Measurements from ENCODE around the gene GDI1.
A peak's percentile ranks its signal among the peaks of the same experiment; 100 is the strongest.

The GDI1 gene

GRCh38 chrX:154481911-154482601 lies 45.1 kb downstream of the GDI1 start:
- no peak overlapping the region for H3K4me3 Mint-ChIP-seq
- no peaks in the 10 kb centered on the region for H3K27me3 Mint-ChIP-seq
- intact Hi-C loops (cut with micrococcal nuclease), result no loop called here
- H3K4me1 Mint-ChIP-seq (ENCODE audit: low read depth), result peaks cover 20% of the 10 kb centered on the region
- peak overlapping the region; percentile 3 for H3K27ac Mint-ChIP-seq
- no peaks in the 10 kb centered on the region for H3K9me3 Mint-ChIP-seq
- H3K36me3 Mint-ChIP-seq (ENCODE audit: low read depth), result peaks cover 27% of the 10 kb centered on the region

GRCh38 chrX:154482786-154483185 lies 45.8 kb downstream of the GDI1 start:
- H3K4me1 Mint-ChIP-seq (ENCODE audit: low read depth), result peaks cover 22% of the 10 kb centered on the region
- intact Hi-C loops (cut with micrococcal nuclease), result no loop called here
- peak overlapping the region; percentile 3 for H3K27ac Mint-ChIP-seq
- H3K4me3 Mint-ChIP-seq, result no peak overlapping the region
- H3K9me3 Mint-ChIP-seq, result no peaks in the 10 kb centered on the region
- peaks cover 1% of the 10 kb centered on the region for H3K27me3 Mint-ChIP-seq
- peaks cover 31% of the 10 kb centered on the region for H3K36me3 Mint-ChIP-seq (ENCODE audit: low read depth)

- no peak overlapping the region for H3K4me3 Mint-ChIP-seq
- peaks cover 28% of the 10 kb centered on the region for H3K4me1 Mint-ChIP-seq (ENCODE audit: low read depth)
- intact Hi-C loops (cut with micrococcal nuclease), result no loop called here
- peaks cover 1% of the 10 kb centered on the region for H3K27me3 Mint-ChIP-seq
- peaks cover 37% of the 10 kb centered on the region for H3K36me3 Mint-ChIP-seq (ENCODE audit: low read depth)
- no peaks in the 10 kb centered on the region for H3K9me3 Mint-ChIP-seq
- H3K27ac Mint-ChIP-seq, result no peak overlapping the region
Measured at GRCh38 chrX:154483325-154483724, 46.4 kb downstream of the GDI1 start.

GRCh38 chrX:154484255-154485149 lies 47.5 kb downstream of the GDI1 start:
- Mint-ChIP-seq H3K4me3 (peak overlapping the region; percentile 51), H3K4me1 (ENCODE audit: low read depth) (peaks cover 34% of the 10 kb centered on the region), H3K27me3 (peaks cover 1% of the 10 kb centered on the region), H3K9me3 (no peaks in the 10 kb centered on the region), H3K36me3 (ENCODE audit: low read depth) (peaks cover 42% of the 10 kb centered on the region), H3K27ac (peak overlapping the region; percentile 79)
- intact Hi-C loops (cut with micrococcal nuclease), result no loop called here

- H3K27ac Mint-ChIP-seq, result peak overlapping the region; percentile 79
- peaks cover 42% of the 10 kb centered on the region for H3K36me3 Mint-ChIP-seq (ENCODE audit: low read depth)
- peaks cover 37% of the 10 kb centered on the region for H3K4me1 Mint-ChIP-seq (ENCODE audit: low read depth)
- no peaks in the 10 kb centered on the region for H3K9me3 Mint-ChIP-seq
- peak overlapping the region; percentile 67 for H3K4me3 Mint-ChIP-seq
- H3K27me3 Mint-ChIP-seq, result peaks cover 1% of the 10 kb centered on the region
- intact Hi-C loops (cut with micrococcal nuclease), result no loop called here
Measured at GRCh38 chrX:154485150-154486051, 48.4 kb downstream of the GDI1 start.

- no peaks in the 10 kb centered on the region for H3K9me3 Mint-ChIP-seq
- peak overlapping the region; percentile 67 for H3K4me3 Mint-ChIP-seq
- H3K27me3 Mint-ChIP-seq, result peaks cover 1% of the 10 kb centered on the region
- peaks cover 37% of the 10 kb centered on the region for H3K4me1 Mint-ChIP-seq (ENCODE audit: low read depth)
- peaks cover 47% of the 10 kb centered on the region for H3K36me3 Mint-ChIP-seq (ENCODE audit: low read depth)
- H3K27ac Mint-ChIP-seq, result peak overlapping the region; percentile 79
- intact Hi-C loops (cut with micrococcal nuclease), result no loop called here
Measured at GRCh38 chrX:154486052-154486395, 49.1 kb downstream of the GDI1 start.

GRCh38 chrX:154486396-154487207 lies 49.6 kb downstream of the GDI1 start, which contains the start of gene UBL4A:
UBL4A (minus strand) TSS chrX:154486615; CDS start chrX:154486584, 31 bp downstream.
- Mint-ChIP-seq H3K4me3 (peak within 1 kb of the TSS; percentile 75), H3K27ac (peak within 1 kb of the TSS; percentile 79), H3K9me3 (no peaks in the 10 kb centered on the region), H3K36me3 (ENCODE audit: low read depth) (peaks cover 47% of the 10 kb centered on the region), H3K27me3 (peaks cover 1% of the 10 kb centered on the region), H3K4me1 (ENCODE audit: low read depth) (peaks cover 43% of the 10 kb centered on the region)
- intact Hi-C loops (cut with micrococcal nuclease), result no loop called here

- no peak overlapping the region for H3K4me3 Mint-ChIP-seq
- peaks cover 47% of the 10 kb centered on the region for H3K36me3 Mint-ChIP-seq (ENCODE audit: low read depth)
- intact Hi-C loops (cut with micrococcal nuclease), result no loop called here
- H3K27me3 Mint-ChIP-seq, result peaks cover 1% of the 10 kb centered on the region
- no peak overlapping the region for H3K27ac Mint-ChIP-seq
- H3K9me3 Mint-ChIP-seq, result no peaks in the 10 kb centered on the region
- H3K4me1 Mint-ChIP-seq (ENCODE audit: low read depth), result peaks cover 38% of the 10 kb centered on the region
Measured at GRCh38 chrX:154487518-154488290, 50.8 kb downstream of the GDI1 start.

- H3K27ac Mint-ChIP-seq, result peak overlapping the region; percentile 95
- H3K27me3 Mint-ChIP-seq, result peaks cover 3% of the 10 kb centered on the region
- intact Hi-C loops (cut with micrococcal nuclease), result no loop called here
- H3K9me3 Mint-ChIP-seq, result no peaks in the 10 kb centered on the region
- peaks cover 41% of the 10 kb centered on the region for H3K36me3 Mint-ChIP-seq (ENCODE audit: low read depth)
- H3K4me3 Mint-ChIP-seq, result no peak overlapping the region
- peaks cover 38% of the 10 kb centered on the region for H3K4me1 Mint-ChIP-seq (ENCODE audit: low read depth)
Measured at GRCh38 chrX:154488336-154489075, 51.6 kb downstream of the GDI1 start.

- peak overlapping the region; percentile 82 for H3K4me3 Mint-ChIP-seq
- peaks cover 35% of the 10 kb centered on the region for H3K36me3 Mint-ChIP-seq (ENCODE audit: low read depth)
- peaks cover 35% of the 10 kb centered on the region for H3K4me1 Mint-ChIP-seq (ENCODE audit: low read depth)
- intact Hi-C loops (cut with micrococcal nuclease), result no loop called here
- H3K27me3 Mint-ChIP-seq, result peaks cover 3% of the 10 kb centered on the region
- H3K27ac Mint-ChIP-seq, result peak overlapping the region; percentile 95
- no peaks in the 10 kb centered on the region for H3K9me3 Mint-ChIP-seq
Measured at GRCh38 chrX:154489182-154489581, 52.2 kb downstream of the GDI1 start.

- Mint-ChIP-seq H3K36me3 (ENCODE audit: low read depth) (peaks cover 26% of the 10 kb centered on the region), H3K9me3 (no peaks in the 10 kb centered on the region), H3K4me3 (peak overlapping the region; percentile 82), H3K27ac (peak overlapping the region; percentile 95), H3K27me3 (peaks cover 3% of the 10 kb centered on the region), H3K4me1 (ENCODE audit: low read depth) (peaks cover 29% of the 10 kb centered on the region)
- intact Hi-C loops (cut with micrococcal nuclease), result loop anchor here (5.0 kb wide), 1 partner anchor 37 kb away; no protein-coding TSS in a partner anchor
Measured at GRCh38 chrX:154490021-154490413, 53.1 kb downstream of the GDI1 start.

Data from dendritic cell treated with granulocyte-macrophage colony-stimulating factor and Interleukin-4, amounts not matched to agents 40 ng/mL and 50 ng/mL, for 4 days (primary cell).